ENCODE results near the gene ZNF319. TPM values are rescaled to one million over a fixed set of nuclear protein-coding genes. Genes with fewer than 3 reads are reported as not detected.

Gene ZNF319
- total RNA-seq, 1 donor from 2014 or later, result 14.9 TPM

DNA sequence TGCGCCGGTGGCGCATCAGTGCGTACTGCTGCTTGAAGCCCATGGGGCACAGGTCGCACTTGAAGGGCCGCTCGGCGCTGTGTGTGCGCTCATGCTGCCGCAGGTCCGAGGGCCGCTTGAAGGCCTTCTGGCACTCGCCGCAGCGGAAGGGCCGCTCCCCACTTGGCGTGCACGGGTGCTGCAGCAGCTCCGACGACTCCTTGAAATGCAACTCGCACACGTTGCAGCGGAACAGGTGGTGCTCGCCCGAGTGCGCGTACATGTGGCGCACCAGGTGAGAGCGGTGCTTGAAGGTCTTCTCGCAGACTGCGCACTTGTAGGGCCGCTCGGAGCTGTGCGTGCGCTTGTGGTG lies 3.3 kb downstream of the ZNF319 start:
- TF ChIP-seq, protein P1, sequence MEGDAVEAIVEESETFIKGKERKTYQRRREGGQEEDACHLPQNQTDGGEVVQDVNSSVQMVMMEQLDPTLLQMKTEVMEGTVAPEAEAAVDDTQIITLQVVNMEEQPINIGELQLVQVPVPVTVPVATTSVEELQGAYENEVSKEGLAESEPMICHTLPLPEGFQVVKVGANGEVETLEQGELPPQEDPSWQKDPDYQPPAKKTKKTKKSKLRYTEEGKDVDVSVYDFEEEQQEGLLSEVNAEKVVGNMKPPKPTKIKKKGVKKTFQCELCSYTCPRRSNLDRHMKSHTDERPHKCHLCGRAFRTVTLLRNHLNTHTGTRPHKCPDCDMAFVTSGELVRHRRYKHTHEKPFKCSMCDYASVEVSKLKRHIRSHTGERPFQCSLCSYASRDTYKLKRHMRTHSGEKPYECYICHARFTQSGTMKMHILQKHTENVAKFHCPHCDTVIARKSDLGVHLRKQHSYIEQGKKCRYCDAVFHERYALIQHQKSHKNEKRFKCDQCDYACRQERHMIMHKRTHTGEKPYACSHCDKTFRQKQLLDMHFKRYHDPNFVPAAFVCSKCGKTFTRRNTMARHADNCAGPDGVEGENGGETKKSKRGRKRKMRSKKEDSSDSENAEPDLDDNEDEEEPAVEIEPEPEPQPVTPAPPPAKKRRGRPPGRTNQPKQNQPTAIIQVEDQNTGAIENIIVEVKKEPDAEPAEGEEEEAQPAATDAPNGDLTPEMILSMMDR (IDR thresholded peaks at IDR 0.05; ENCODE audit: unreplicated experiment), result no peak
- Mint-ChIP-seq H3K27me3 (no peaks in the 10 kb centered on the region), H3K36me3 (ENCODE audit: insufficient read depth) (peaks cover 12% of the 10 kb centered on the region), H3K9me3 (ENCODE audit: low read depth) (no peaks in the 10 kb centered on the region), H3K27ac (no peak overlapping the region), H3K4me1 (ENCODE audit: low read depth) (peaks cover 11% of the 10 kb centered on the region), H3K4me3 (ENCODE audit: low read depth) (no peak overlapping the region)
- no peak for DNase-seq (ENCODE audit: low spot score, unreplicated experiment)

DNA sequence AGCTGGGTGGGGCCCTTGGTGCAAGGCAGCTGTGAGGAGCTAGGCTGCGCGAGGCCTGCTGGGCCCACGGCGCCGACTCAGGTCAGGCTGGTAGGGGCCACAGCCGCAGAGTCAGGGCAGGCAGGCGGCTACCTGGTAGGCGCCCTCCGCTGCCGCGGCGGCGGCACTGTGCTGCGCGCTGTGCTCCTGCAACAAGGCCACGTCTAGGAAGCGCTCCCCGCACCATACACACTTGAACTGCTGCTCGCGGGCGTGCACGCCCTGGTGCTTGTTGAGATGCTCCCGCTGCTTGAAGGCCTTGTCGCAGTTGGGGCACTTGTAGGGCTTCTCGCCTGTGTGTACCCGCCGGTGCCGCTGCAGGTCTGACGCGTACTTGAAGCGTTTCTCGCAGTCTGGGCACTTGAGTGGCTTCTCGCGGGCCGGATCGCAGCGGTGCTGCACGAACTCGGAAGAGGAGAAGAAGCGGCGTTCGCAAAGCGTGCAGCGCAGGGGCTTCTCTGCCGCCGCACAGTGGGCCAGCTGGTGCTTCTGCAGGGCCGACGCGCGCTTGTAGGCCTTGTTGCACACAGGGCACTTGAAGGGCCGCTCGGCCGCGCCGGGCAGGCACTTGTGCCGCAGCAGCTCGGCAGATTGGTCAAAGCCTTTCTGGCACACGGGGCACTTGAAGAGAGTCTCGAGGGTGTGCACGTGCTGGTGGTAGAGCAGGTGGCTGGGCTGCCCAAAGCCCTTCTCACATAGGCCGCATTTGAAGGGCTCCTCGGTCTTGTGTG lies 3.9 kb downstream of the ZNF319 start:
- Mint-ChIP-seq H3K27me3 (no peaks in the 10 kb centered on the region), H3K4me3 (ENCODE audit: low read depth) (no peak overlapping the region), H3K27ac (no peak overlapping the region), H3K9me3 (ENCODE audit: low read depth) (no peaks in the 10 kb centered on the region), H3K4me1 (ENCODE audit: low read depth) (peaks cover 10% of the 10 kb centered on the region), H3K36me3 (ENCODE audit: insufficient read depth) (peaks cover 12% of the 10 kb centered on the region)
- DNase-seq (ENCODE audit: low spot score, unreplicated experiment), result no peak
- TF ChIP-seq, protein P1 (IDR thresholded peaks at IDR 0.05; ENCODE audit: unreplicated experiment), result no peak

DNA sequence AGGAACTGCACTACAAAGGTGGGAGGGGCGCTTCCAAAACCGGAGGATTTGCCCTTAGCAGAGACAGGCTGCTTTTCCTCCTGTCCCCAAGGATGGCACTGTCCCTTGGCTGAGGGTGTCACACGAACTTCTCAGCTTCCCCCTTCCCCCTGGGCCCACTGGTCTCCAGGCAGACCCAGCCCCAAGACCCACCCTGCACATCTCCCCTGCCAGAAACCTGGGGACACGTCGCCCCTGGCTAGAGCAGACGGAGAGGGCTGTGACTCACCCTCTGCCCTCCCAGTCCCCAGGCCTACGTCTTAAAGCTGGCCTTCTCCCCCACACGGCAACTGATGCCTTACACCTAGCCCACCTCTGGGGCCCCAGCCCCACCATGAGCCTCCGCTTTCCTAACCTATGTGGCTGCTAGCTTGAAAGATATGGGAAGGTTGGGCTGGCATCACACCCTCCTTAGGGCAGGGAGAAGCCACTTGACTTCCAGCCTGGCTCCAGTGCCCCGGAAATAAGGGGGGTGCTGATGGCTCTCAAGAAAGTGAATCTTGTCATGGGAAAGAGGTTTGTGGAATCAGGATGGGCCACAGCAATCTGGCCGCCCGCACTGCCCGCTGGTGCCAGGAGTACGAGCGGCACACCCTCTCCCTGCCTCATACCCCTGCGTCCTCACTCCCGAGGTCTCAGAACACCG lies 4.6 kb downstream of the ZNF319 start:
- no peaks in the 10 kb centered on the region for H3K9me3 Mint-ChIP-seq (ENCODE audit: low read depth)
- peaks cover 9% of the 10 kb centered on the region for H3K4me1 Mint-ChIP-seq (ENCODE audit: low read depth)
- peaks cover 12% of the 10 kb centered on the region for H3K36me3 Mint-ChIP-seq (ENCODE audit: insufficient read depth)
- no peak overlapping the region for H3K27ac Mint-ChIP-seq
- H3K4me3 Mint-ChIP-seq (ENCODE audit: low read depth), result no peak overlapping the region
- DNase-seq (ENCODE audit: low spot score, unreplicated experiment), result no peak
- no peaks in the 10 kb centered on the region for H3K27me3 Mint-ChIP-seq
- TF ChIP-seq, protein P1 (IDR thresholded peaks at IDR 0.05; ENCODE audit: unreplicated experiment), result no peak

DNA sequence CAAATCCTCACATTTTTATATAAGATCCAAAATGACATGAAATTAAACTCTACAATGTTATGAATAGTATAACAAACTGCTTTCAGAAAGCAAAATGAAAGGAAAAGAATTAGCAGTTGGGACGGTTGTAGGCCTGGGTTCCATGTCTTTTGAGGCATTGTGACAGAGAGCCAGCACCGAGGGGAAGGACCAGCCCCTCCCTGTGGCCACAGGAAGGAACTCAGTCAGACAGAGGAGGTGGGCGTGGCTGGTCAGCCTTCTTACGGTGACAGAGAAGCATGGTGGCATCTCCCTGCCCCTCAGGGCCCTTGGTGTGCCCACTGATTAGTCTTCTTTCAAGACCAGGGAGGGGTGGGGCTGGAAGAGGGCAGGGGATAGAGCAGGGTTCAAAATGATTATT lies 5.7 kb downstream of the ZNF319 start:
- no peaks in the 10 kb centered on the region for H3K9me3 Mint-ChIP-seq (ENCODE audit: low read depth)
- H3K4me3 Mint-ChIP-seq (ENCODE audit: low read depth), result no peak overlapping the region
- peaks cover 12% of the 10 kb centered on the region for H3K36me3 Mint-ChIP-seq (ENCODE audit: insufficient read depth)
- no peak for DNase-seq (ENCODE audit: low spot score, unreplicated experiment)
- no peaks in the 10 kb centered on the region for H3K27me3 Mint-ChIP-seq
- H3K4me1 Mint-ChIP-seq (ENCODE audit: low read depth), result peaks cover 9% of the 10 kb centered on the region
- H3K27ac Mint-ChIP-seq, result no peak overlapping the region
- TF ChIP-seq, protein P1 (IDR thresholded peaks at IDR 0.05; ENCODE audit: unreplicated experiment), result peak; percentile 42

DNA sequence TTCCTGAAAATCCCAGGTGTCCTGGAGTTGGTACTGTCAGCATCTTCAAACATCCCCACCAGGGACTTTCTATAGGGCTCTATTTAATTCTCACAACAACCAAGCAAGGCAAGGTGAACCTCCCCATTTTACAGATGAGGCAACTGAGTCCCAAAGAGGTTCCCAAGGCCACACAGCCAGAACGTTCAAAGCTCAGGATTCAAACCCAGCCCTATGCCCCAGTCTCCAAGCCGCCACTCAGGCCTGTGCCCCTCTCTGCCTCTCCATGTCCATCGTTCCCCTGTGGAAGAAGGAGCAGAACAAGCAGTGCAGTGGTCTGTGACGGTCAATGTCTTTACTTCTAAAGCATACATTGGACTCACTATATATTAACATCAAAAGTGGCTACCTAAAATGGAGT lies 6.1 kb downstream of the ZNF319 start:
- H3K9me3 Mint-ChIP-seq (ENCODE audit: low read depth), result no peaks in the 10 kb centered on the region
- DNase-seq (ENCODE audit: low spot score, unreplicated experiment), result no peak
- H3K27me3 Mint-ChIP-seq, result no peaks in the 10 kb centered on the region
- peaks cover 12% of the 10 kb centered on the region for H3K36me3 Mint-ChIP-seq (ENCODE audit: insufficient read depth)
- H3K27ac Mint-ChIP-seq, result no peak overlapping the region
- no peak overlapping the region for H3K4me3 Mint-ChIP-seq (ENCODE audit: low read depth)
- H3K4me1 Mint-ChIP-seq (ENCODE audit: low read depth), result peaks cover 8% of the 10 kb centered on the region
- TF ChIP-seq, protein P1 (IDR thresholded peaks at IDR 0.05; ENCODE audit: unreplicated experiment), result no peak
